Measurements from ENCODE around the gene KNOP1. TPM values are rescaled to one million over a fixed set of nuclear protein-coding genes. Genes with fewer than 3 reads are reported as not detected.
A peak's percentile ranks its signal among the peaks of the same experiment; 100 is the strongest.

The KNOP1 gene
- total RNA-seq, 2 donors from 2014 or later: 83.9 to 95.9 TPM

- H3K27ac ChIP-seq (ENCODE audit: low read depth, low read length): peak overlapping the region; percentile 67
- H3K27me3 ChIP-seq (ENCODE audit: control insufficient read depth, insufficient read depth, low read length, poor library complexity, severe bottlenecking): no peaks in the 10 kb centered on the region
- H3K4me3 ChIP-seq (ENCODE audit: low read length): no peak overlapping the region
- peaks cover 7% of the 10 kb centered on the region for H3K4me1 ChIP-seq (ENCODE audit: control insufficient read depth, insufficient read depth, low read length)
- H3K4me1 Mint-ChIP-seq: peaks cover 7% of the 10 kb centered on the region
- no peak overlapping the region for H3K4me3 Mint-ChIP-seq
- WGBS, 2 experiments (ENCODE audit: insufficient coverage in 1 of 2, insufficient read length in 1 of 2): 45 to 78% methylated on average over 5 to 7 of the region's 7 CpGs
- TF ChIP-seq, protein P1, sequence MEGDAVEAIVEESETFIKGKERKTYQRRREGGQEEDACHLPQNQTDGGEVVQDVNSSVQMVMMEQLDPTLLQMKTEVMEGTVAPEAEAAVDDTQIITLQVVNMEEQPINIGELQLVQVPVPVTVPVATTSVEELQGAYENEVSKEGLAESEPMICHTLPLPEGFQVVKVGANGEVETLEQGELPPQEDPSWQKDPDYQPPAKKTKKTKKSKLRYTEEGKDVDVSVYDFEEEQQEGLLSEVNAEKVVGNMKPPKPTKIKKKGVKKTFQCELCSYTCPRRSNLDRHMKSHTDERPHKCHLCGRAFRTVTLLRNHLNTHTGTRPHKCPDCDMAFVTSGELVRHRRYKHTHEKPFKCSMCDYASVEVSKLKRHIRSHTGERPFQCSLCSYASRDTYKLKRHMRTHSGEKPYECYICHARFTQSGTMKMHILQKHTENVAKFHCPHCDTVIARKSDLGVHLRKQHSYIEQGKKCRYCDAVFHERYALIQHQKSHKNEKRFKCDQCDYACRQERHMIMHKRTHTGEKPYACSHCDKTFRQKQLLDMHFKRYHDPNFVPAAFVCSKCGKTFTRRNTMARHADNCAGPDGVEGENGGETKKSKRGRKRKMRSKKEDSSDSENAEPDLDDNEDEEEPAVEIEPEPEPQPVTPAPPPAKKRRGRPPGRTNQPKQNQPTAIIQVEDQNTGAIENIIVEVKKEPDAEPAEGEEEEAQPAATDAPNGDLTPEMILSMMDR (conservative IDR thresholded peaks at IDR 0.05): no peak
- peaks cover 43% of the 10 kb centered on the region for H3K36me3 ChIP-seq (ENCODE audit: control insufficient read depth, insufficient read depth, low read length)
- no peak overlapping the region for H3K9ac ChIP-seq (ENCODE audit: extremely low read depth, low read length, poor library complexity, severe bottlenecking)
- H3K9me3 Mint-ChIP-seq: peaks cover 16% of the 10 kb centered on the region
- peak overlapping the region; percentile 94 for H3K27ac Mint-ChIP-seq
- H3K9me3 ChIP-seq (ENCODE audit: control insufficient read depth, low read length): peaks cover 12% of the 10 kb centered on the region
- H3K27me3 Mint-ChIP-seq (ENCODE audit: insufficient read depth): no peaks in the 10 kb centered on the region
- peaks cover 85% of the 10 kb centered on the region for H3K36me3 Mint-ChIP-seq (ENCODE audit: low read depth)
- peak; percentile 85 for DNase-seq
Measured at GRCh38 chr16:19687279-19687678, 30.7 kb downstream of the KNOP1 start.

DNA sequence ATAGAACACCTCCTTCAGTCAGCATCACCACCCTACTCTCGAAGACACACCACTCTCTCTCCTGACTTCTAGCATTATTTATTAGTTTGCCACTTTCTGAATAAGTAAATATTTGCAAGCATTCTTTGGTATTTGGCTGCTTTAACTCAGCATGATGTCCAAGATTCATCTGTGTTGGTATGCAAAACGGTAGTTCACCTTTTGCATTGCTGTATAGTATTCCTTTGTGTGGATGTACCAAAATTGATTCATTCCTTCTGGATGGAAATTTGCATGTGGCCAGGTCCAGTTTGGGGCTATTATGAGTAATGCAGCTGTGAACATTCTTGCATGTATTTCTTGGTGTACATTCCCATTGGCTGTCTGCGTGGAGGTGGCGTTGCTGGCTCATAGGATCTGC lies 32.9 kb downstream of the KNOP1 start:
- Histone ChIP-seq H3K4me3 (ENCODE audit: low read length) (no peak overlapping the region), H3K36me3 (ENCODE audit: control insufficient read depth, insufficient read depth, low read length) (peaks cover 42% of the 10 kb centered on the region), H3K9me3 (ENCODE audit: control insufficient read depth, low read length) (peaks cover 12% of the 10 kb centered on the region), H3K27me3 (ENCODE audit: control insufficient read depth, insufficient read depth, low read length, poor library complexity, severe bottlenecking) (no peaks in the 10 kb centered on the region), H3K9ac (ENCODE audit: extremely low read depth, low read length, poor library complexity, severe bottlenecking) (no peak overlapping the region), H3K4me1 (ENCODE audit: control insufficient read depth, insufficient read depth, low read length) (peaks cover 7% of the 10 kb centered on the region), H3K27ac (ENCODE audit: low read depth, low read length) (no peak overlapping the region)
- H3K27ac Mint-ChIP-seq: no peak overlapping the region
- 93 to 100% methylated on average over 4 of the region's 4 CpGs for WGBS, 2 experiments (ENCODE audit: insufficient coverage in 1 of 2, insufficient read length in 1 of 2)
- peaks cover 77% of the 10 kb centered on the region for H3K36me3 Mint-ChIP-seq (ENCODE audit: low read depth)
- TF ChIP-seq, protein P1 (conservative IDR thresholded peaks at IDR 0.05): no peak
- no peaks in the 10 kb centered on the region for H3K27me3 Mint-ChIP-seq (ENCODE audit: insufficient read depth)
- DNase-seq: no peak
- no peak overlapping the region for H3K4me3 Mint-ChIP-seq
- H3K9me3 Mint-ChIP-seq: peaks cover 16% of the 10 kb centered on the region
- H3K4me1 Mint-ChIP-seq: peaks cover 7% of the 10 kb centered on the region

GRCh38 chr16:19683453-19684236 lies 34.4 kb downstream of the KNOP1 start:
- 97 to 98% methylated on average over 6 of the region's 6 CpGs for WGBS, 2 experiments (ENCODE audit: insufficient coverage in 1 of 2, insufficient read length in 1 of 2)
- peaks cover 68% of the 10 kb centered on the region for H3K36me3 Mint-ChIP-seq (ENCODE audit: low read depth)
- no peak overlapping the region for H3K4me3 ChIP-seq (ENCODE audit: low read length)

More at GRCh38 chr16:19683453-19684236, 34.4 kb downstream of the KNOP1 start:
- Histone ChIP-seq H3K9me3 (ENCODE audit: control insufficient read depth, low read length) (peaks cover 12% of the 10 kb centered on the region), H3K36me3 (ENCODE audit: control insufficient read depth, insufficient read depth, low read length) (peaks cover 39% of the 10 kb centered on the region), H3K4me1 (ENCODE audit: control insufficient read depth, insufficient read depth, low read length) (peaks cover 7% of the 10 kb centered on the region), H3K9ac (ENCODE audit: extremely low read depth, low read length, poor library complexity, severe bottlenecking) (no peak overlapping the region), H3K27me3 (ENCODE audit: control insufficient read depth, insufficient read depth, low read length, poor library complexity, severe bottlenecking) (no peaks in the 10 kb centered on the region), H3K27ac (ENCODE audit: low read depth, low read length) (no peak overlapping the region)
- Mint-ChIP-seq H3K4me3 (no peak overlapping the region), H3K4me1 (peaks cover 7% of the 10 kb centered on the region), H3K27me3 (ENCODE audit: insufficient read depth) (no peaks in the 10 kb centered on the region), H3K9me3 (peaks cover 16% of the 10 kb centered on the region), H3K27ac (no peak overlapping the region)
- TF ChIP-seq, protein P1 (conservative IDR thresholded peaks at IDR 0.05): no peak
- DNase-seq: no peak

Data from endodermal cell (in vitro differentiated cells).